GM18498 (cell line): ENCODE results near the gene WASHC3.
"Not testable (repeated sequence)": the region's sequence is repeated elsewhere in the genome, so short reads cannot be mapped to it uniquely, and the experiment has no call there.

Experiments used
- ATAC-seq: cut with Tn5 transposase; IDR thresholded peaks from one replicate; pipeline ENCODE4 v1.9.1; 2021; ENCODE audit warnings: mild to moderate bottlenecking, moderate library complexity; ENCODE audit not compliant: unreplicated experiment

The WASHC3 gene

GRCh38 chr12:102051431-102051965 is 10.3 kb downstream of the WASHC3 start:
- ATAC-seq, result no peak

GRCh38 chr12:102050660-102051430 is 10.9 kb downstream of the WASHC3 start:
- ATAC-seq, result no peak

- ATAC-seq, result peak; percentile 93
Observed at GRCh38 chr12:102043928-102044327, 17.9 kb downstream of the WASHC3 start.

- ATAC-seq, result no peak
Observed at GRCh38 chr12:102033991-102034745, 27.6 kb downstream of the WASHC3 start.

- no peak for ATAC-seq
Observed at GRCh38 chr12:102031852-102032251, 29.9 kb downstream of the WASHC3 start.

- ATAC-seq, result no peak
Observed at GRCh38 chr12:102029141-102029540, 32.6 kb downstream of the WASHC3 start.

- ATAC-seq, result no peak
Observed at GRCh38 chr12:102026728-102027127, 35.1 kb downstream of the WASHC3 start.

- ATAC-seq, result no peak
Observed at GRCh38 chr12:102024765-102025164, 37.0 kb downstream of the WASHC3 start.

- no peak for ATAC-seq
Observed at GRCh38 chr12:102023343-102023930, 38.4 kb downstream of the WASHC3 start.

- no peak for ATAC-seq
Observed at GRCh38 chr12:102022286-102022685, 39.5 kb downstream of the WASHC3 start.

GRCh38 chr12:102021540-102022246 is 40.1 kb downstream of the WASHC3 start:
- no peak for ATAC-seq

GRCh38 chr12:102018607-102019006 is 43.2 kb downstream of the WASHC3 start:
- not testable (repeated sequence) for ATAC-seq

GRCh38 chr12:102016472-102016871 is 45.3 kb downstream of the WASHC3 start:
- no peak for ATAC-seq

- ATAC-seq, result peak; percentile 96
Observed at GRCh38 chr12:102010265-102010994, 51.4 kb downstream of the WASHC3 start.

- no peak for ATAC-seq
Observed at GRCh38 chr12:102009796-102010195, 52.0 kb downstream of the WASHC3 start.

GRCh38 chr12:102008615-102009126 is 53.1 kb downstream of the WASHC3 start:
- no peak for ATAC-seq

GRCh38 chr12:102005256-102005655 is 56.5 kb downstream of the WASHC3 start:
- ATAC-seq, result no peak

GRCh38 chr12:101997102-101997501 is 64.7 kb downstream of the WASHC3 start:
- no peak for ATAC-seq

- no peak for ATAC-seq
Observed at GRCh38 chr12:101995684-101996083, 66.1 kb downstream of the WASHC3 start.

- ATAC-seq, result no peak
Observed at GRCh38 chr12:101992091-101992490, 69.7 kb downstream of the WASHC3 start.
